SU-DHL-6 (cell line): Measurements from ENCODE around the gene CLEC18C.
"Not testable (repeated sequence)": the region's sequence is repeated elsewhere in the genome, so short reads cannot be mapped to it uniquely, and the experiment has no call there.

ENCODE experiments used
- EZH2phosphoT487 ChIP-seq: fragments of 200-600 bp; sonication (generic), shearing (Covaris generic); conservative IDR thresholded peaks from 2 replicates; pipeline ENCODE4 v1.6.1; 2018; ENCODE audit warnings: mild to moderate bottlenecking, antibody characterized with exemption, low read length, moderate library complexity, mixed read lengths
- TF ChIP-seq, protein P1 (sequence below): fragments of 200-600 bp; sonication (generic); IDR thresholded peaks from one replicate; pipeline ENCODE4 v1.5.1; 2017; ENCODE audit warnings: antibody characterized with exemption, mild to moderate bottlenecking, low read length, moderate library complexity; ENCODE audit not compliant: insufficient read depth, poor library complexity, severe bottlenecking

DNA sequence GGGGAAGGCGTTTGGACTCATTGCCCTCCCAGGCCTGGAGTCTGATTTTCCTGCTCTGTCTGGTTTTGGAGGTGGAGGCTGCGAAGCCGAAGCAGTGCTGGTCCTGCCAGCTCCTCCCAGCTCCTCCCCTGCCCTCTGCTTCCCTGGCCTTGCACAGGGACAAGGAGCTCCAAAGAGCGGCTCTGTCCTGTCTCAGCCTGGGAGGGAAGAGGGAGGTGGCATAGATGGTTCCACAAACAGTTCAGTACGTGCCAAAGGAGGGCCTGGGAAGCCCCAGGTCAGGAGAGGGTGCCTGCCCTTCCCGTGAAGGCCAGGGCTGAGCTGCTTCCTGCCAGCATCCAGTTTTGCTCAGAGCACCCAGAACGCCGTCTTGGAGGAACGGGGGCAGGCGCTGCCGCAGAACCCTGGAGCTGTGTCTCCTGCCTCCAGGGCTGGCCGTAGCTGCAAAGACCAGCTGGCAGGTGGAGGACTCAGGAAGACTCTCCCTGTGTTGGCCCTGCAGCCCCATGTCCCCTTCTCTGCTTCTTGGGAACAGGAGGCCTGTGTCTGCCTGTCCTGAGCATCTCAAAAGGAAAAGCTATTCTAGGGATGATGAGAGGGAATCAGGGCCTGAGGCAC is 23.2 kb downstream of the CLEC18C start:
- TF ChIP-seq, protein P1, sequence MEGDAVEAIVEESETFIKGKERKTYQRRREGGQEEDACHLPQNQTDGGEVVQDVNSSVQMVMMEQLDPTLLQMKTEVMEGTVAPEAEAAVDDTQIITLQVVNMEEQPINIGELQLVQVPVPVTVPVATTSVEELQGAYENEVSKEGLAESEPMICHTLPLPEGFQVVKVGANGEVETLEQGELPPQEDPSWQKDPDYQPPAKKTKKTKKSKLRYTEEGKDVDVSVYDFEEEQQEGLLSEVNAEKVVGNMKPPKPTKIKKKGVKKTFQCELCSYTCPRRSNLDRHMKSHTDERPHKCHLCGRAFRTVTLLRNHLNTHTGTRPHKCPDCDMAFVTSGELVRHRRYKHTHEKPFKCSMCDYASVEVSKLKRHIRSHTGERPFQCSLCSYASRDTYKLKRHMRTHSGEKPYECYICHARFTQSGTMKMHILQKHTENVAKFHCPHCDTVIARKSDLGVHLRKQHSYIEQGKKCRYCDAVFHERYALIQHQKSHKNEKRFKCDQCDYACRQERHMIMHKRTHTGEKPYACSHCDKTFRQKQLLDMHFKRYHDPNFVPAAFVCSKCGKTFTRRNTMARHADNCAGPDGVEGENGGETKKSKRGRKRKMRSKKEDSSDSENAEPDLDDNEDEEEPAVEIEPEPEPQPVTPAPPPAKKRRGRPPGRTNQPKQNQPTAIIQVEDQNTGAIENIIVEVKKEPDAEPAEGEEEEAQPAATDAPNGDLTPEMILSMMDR, result not testable (repeated sequence)
- not testable (repeated sequence) for TF ChIP-seq EZH2phosphoT487
